Body of pancreas (tissue), 4 donors: Measurements from ENCODE around the gene IHH. TPM values are rescaled to one million over a fixed set of nuclear protein-coding genes. Genes with fewer than 3 reads are reported as not detected.

ENCODE experiments used
- ATAC-seq: fragments of 150-250 bp; one replicate; pipeline ENCODE4 v1.9.1; 2016
- DNase-seq, 4 donors: peaks; one replicate each; pipeline ENCODE4 v3.0.0-alpha.2; 2019
- H3K27ac ChIP-seq, 4 donors: fragments of 200-600 bp; sonication (generic); 1 replicate in 3 of 4; 2 replicates in 1 of 4; pipeline versions ENCODE4 v1.5.1 to v1.6.1; 2016 to 2019; ENCODE audit warnings: mild to moderate bottlenecking in 1 of 4, mixed read lengths in 1 of 4, moderate library complexity in 1 of 4
- H3K27me3 ChIP-seq, 2 donors: fragments of 200-600 bp; sonication (generic); one replicate each; pipeline ENCODE4 v1.6.0; 2016; ENCODE audit warnings: mild to moderate bottlenecking in 1 of 2
- H3K36me3 ChIP-seq, 2 donors: fragments of 200-600 bp; sonication (generic); replicated peaks in 1 of 2; 2 replicates each; pipeline ENCODE4 v1.5.1; 2016; ENCODE audit warnings: low read depth in 2 of 2; ENCODE audit not compliant: insufficient read depth in 1 of 2
- H3K4me1 ChIP-seq: fragments of 200-600 bp; sonication (generic); one replicate; pipeline ENCODE4 v1.6.0; 2016
- H3K4me3 ChIP-seq, 2 donors: fragments of 200-600 bp; sonication (generic); 1 replicate in 1 of 2; 2 replicates in 1 of 2; pipeline ENCODE4 v1.5.1; 2016 to 2019
- H3K9me3 ChIP-seq, 3 donors: fragments of 200-600 bp; sonication (generic); 1 replicate in 2 of 3; 2 replicates in 1 of 3; pipeline ENCODE4 v1.5.1; 2016
- POLR2A ChIP-seq, 3 donors: fragments of 450-650 bp; IDR thresholded peaks; one replicate each; pipeline ENCODE4 v1.6.1; 2016; ENCODE audit warnings: antibody characterized with exemption in 3 of 3, mild to moderate bottlenecking in 2 of 3
- WGBS, 2 donors: methylation state at CpG; one replicate each; pipeline ENCODE4 v1.1.5; 2017; 5-methylcytosine and 5-hydroxymethylcytosine counted together
- intact Hi-C: fragments of 100-400 bp; cut with DNase I; formaldehyde crosslinking; loops from one replicate; pipeline ENCODE4 v1.15.1; 2023
- total RNA-seq, 2 donors: library from RNA; depleted of rRNA; stranded (reverse); fragments of >200 nt; gene quantifications; one replicate each; pipeline ENCODE4 v1.1.0, GENCODE V29; 2016
- TF ChIP-seq, protein P1 (sequence below), 7 experiments: fragments of 450-650 bp in 4 of 7; fragments of 200-600 bp in 3 of 7; sonication (generic) in 3 of 7; IDR thresholded peaks; one replicate each; pipeline ENCODE4 v1.5.1; 2016 to 2019; ENCODE audit warnings: antibody characterized with exemption in 7 of 7

IHH gene
- total RNA-seq, 2 donors from 2014 or later: 1.0 TPM; not detected in 1

DNA sequence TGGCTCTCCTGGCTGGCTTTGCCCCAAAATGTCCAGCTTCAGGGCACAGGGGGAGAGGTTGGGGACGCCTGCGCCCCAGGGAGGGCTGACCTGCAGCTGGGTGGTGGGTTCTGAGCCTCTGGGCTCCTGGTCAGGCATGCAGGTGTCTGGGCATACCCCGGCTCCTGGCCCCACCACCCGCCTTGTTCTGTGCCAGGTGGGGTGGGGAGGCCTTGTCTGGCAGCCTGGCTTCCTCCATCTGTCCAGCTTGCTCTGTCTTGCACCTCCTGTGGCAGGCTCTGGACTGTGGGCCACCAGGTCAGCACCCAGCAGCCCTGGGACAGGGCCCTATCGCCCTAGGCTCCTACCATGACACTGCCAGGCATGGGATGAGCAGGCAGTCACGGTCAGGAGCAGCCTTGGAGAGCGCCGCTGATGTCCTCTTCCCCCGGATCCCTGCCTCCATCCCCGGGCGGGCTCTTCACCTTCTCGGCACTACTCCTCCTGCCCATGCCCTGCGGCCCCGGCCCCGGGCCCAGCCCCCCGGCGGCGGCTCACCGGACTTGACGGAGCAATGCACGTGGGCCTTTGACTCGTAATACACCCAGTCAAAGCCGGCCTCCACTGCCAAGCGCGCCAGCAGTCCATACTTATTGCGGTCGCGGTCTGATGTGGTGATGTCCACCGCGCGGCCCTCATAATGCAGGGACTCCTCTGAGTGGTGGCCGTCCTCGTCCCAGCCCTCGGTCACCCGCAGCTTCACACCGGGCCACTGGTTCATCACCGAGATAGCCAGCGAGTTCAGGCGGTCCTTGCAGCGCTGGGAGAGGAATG is 3.6 kb downstream of the IHH start:
- DNase-seq (peak in 1 of 4 donors; percentile 17), ATAC-seq (no peak)
- no peaks in the 10 kb centered on the region for H3K9me3 ChIP-seq
- peaks cover 5 to 23% of the 10 kb centered on the region in 2 donors for H3K27me3 ChIP-seq
- no peak overlapping the region for H3K27ac ChIP-seq
- H3K4me1 ChIP-seq: peaks cover 45% of the 10 kb centered on the region
- intact Hi-C loops: loop anchor here (5.0 kb wide), 3 partner anchors 60 to 245 kb away; no protein-coding TSS in a partner anchor
- no peak overlapping the region for H3K4me3 ChIP-seq
- TF ChIP-seq, protein P1, sequence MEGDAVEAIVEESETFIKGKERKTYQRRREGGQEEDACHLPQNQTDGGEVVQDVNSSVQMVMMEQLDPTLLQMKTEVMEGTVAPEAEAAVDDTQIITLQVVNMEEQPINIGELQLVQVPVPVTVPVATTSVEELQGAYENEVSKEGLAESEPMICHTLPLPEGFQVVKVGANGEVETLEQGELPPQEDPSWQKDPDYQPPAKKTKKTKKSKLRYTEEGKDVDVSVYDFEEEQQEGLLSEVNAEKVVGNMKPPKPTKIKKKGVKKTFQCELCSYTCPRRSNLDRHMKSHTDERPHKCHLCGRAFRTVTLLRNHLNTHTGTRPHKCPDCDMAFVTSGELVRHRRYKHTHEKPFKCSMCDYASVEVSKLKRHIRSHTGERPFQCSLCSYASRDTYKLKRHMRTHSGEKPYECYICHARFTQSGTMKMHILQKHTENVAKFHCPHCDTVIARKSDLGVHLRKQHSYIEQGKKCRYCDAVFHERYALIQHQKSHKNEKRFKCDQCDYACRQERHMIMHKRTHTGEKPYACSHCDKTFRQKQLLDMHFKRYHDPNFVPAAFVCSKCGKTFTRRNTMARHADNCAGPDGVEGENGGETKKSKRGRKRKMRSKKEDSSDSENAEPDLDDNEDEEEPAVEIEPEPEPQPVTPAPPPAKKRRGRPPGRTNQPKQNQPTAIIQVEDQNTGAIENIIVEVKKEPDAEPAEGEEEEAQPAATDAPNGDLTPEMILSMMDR (IDR thresholded peaks at IDR 0.05): no peak
- TF ChIP-seq POLR2A (IDR thresholded peaks at IDR 0.05): no peak
- no peaks in the 10 kb centered on the region for H3K36me3 ChIP-seq
- WGBS, 2 donors: 21 to 24% methylated on average over 8 to 39 of the region's 40 CpGs

DNA sequence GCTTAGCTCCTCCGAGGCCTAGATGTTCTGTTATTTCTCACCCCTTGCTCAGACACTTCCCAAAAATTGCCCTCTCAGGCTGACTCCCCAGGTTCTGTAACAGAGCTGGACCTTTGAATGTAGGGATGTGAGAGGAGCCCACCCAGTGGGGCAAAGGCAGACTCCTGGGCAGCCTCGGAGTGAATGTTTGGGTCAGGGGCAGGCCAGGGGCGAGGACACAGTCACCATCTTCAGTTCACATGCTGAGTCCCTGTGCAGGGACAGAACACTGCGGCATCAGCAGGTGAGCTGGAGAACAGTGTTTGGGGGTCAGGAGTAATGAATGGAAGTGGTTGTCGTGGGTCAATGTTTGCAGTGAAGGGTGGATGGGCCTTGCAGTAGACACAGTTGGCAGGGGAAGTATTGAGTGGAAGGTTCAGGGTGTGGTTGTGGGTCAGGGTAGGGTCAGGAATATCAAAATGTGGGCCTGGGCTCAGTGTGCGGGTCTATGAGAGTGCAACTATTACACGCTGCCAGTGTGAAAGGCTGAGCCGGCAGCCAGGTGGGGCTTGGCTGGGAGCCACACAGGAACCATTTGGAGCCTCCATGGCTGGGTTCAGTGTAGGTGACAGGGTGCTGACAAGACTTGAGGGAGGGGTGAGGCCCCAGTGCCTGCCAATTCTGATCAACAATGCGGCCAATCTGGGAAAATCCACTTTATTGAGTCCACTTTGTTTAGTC is 4.4 kb downstream of the IHH start:
- Histone ChIP-seq H3K36me3 (no peaks in the 10 kb centered on the region), H3K27me3 (peaks cover 5 to 20% of the 10 kb centered on the region in 2 donors), H3K4me1 (peaks cover 45% of the 10 kb centered on the region), H3K27ac (no peak overlapping the region), H3K9me3 (no peaks in the 10 kb centered on the region), H3K4me3 (no peak overlapping the region)
- ATAC-seq (no peak), DNase-seq (peak; percentile 25 to 74 (median 55))
- WGBS, 2 donors: 47 to 60% methylated on average over 5 to 9 of the region's 9 CpGs
- TF ChIP-seq, protein P1 (IDR thresholded peaks at IDR 0.05): no peak
- no peak for TF ChIP-seq POLR2A (IDR thresholded peaks at IDR 0.05)
- intact Hi-C loops: loop anchor here (5.0 kb wide), 3 partner anchors 61 to 246 kb away; no protein-coding TSS in a partner anchor

DNA sequence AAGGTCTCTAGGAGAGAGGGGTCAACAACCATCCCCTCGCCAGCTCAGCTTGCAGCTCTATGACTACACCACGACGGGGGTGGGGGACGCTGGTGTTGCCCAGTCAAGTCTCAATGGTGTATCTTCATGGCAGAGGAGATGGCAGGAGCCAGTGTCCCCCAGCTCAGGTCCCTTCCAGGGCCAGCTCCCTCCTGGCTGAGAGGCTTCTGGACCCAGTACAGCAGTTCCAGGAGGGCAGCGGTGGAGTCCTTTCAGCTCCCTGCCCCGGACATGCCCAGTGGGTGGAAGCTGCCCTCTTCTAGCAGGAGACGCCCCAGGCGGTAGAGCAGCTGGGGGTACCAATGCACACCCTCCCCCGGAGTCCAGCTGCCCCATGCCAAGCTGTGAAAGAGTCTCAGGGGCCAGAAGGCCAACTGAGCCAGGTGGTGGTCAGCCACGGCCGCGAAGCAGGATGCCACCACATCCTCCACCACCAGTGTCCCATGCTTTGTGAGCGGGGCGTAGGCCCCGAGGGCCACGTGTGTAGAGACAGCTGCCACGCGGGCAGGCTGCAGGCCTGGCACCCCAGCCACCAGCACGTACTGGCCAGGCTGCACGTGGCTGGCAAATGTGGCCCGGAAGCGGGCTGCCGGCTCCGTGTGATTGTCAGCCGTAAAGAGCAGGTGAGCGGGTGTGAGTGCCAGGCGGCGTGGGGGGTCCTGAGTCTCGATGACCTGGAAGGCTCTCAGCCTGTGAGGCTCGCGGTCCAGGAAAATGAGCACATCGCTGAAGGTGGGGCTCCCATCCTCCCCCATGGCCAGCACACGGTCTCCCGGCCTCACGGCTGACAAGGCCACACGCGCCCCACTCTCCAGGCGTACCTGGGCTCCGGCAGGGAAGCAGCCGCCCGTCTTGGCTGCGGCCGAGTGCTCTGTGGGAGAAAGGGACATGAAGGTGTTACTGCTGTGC is 5.5 kb downstream of the IHH start:
- TF ChIP-seq, protein P1 (IDR thresholded peaks at IDR 0.05): no peak
- TF ChIP-seq POLR2A (IDR thresholded peaks at IDR 0.05): no peak
- H3K36me3 ChIP-seq: no peaks in the 10 kb centered on the region
- intact Hi-C loops: loop anchor here (5.0 kb wide), 3 partner anchors 62 to 247 kb away; no protein-coding TSS in a partner anchor
- DNase-seq: no peak
- no peak for ATAC-seq
- H3K27ac ChIP-seq: no peak overlapping the region
- H3K4me1 ChIP-seq: peaks cover 36% of the 10 kb centered on the region
- no peak overlapping the region for H3K4me3 ChIP-seq
- H3K9me3 ChIP-seq: no peaks in the 10 kb centered on the region
- WGBS, 2 donors: 84 to 91% methylated on average over 17 to 28 of the region's 43 CpGs
- H3K27me3 ChIP-seq: peaks cover 0 to 14% of the 10 kb centered on the region in 2 donors

DNA sequence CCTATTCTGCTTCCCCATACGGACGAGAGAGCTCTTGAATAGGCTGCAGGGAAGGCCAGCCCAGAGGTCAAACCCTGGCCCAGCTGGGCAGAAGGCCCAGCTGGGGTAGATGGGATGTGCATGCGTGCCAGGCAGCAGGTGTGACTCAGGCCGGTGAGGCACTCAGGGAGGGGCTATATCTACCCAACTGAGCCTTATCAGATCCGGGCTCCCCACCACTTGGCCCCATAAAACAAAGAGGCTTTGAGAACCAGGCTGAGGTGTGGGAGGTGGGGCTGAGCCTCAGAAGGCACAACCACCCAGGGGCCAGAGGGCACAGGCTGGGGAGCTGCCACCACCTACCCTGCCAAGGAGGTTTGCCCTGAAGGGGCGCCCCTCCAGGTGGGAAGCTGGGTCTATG is 11.4 kb downstream of the IHH start:
- no peak overlapping the region for H3K27ac ChIP-seq
- no peaks in the 10 kb centered on the region for H3K36me3 ChIP-seq
- intact Hi-C loops: no loop called here
- no peaks in the 10 kb centered on the region for H3K9me3 ChIP-seq
- WGBS, 2 donors: 38 to 42% methylated on average over 6 of the region's 6 CpGs
- DNase-seq (peak in 2 of 4 donors; percentile 38 to 47), ATAC-seq (peak; percentile 71)
- H3K4me1 ChIP-seq: peaks cover 10% of the 10 kb centered on the region
- no peak overlapping the region for H3K4me3 ChIP-seq
- no peaks in the 10 kb centered on the region for H3K27me3 ChIP-seq
- TF ChIP-seq, protein P1 (IDR thresholded peaks at IDR 0.05): no peak
- no peak for TF ChIP-seq POLR2A (IDR thresholded peaks at IDR 0.05)
